CD4-positive, alpha-beta T cell treated with Interleukin-21 for 1 hour (primary cell): ENCODE measurements around the gene TMEM130.
"Not testable (repeated sequence)": the region's sequence is repeated elsewhere in the genome, so short reads cannot be mapped to it uniquely, and the experiment has no call there.

Experiments used
- DNase-seq: peaks from one replicate; pipeline ENCODE4 v3.0.0-alpha.2; 2020

Gene TMEM130

GRCh38 chr7:98875501-98875900 lies 5.7 kb upstream of the TMEM130 start:
- DNase-seq, result no peak

- no peak for DNase-seq
Measured at GRCh38 chr7:98874942-98875341, 5.1 kb upstream of the TMEM130 start.

DNA sequence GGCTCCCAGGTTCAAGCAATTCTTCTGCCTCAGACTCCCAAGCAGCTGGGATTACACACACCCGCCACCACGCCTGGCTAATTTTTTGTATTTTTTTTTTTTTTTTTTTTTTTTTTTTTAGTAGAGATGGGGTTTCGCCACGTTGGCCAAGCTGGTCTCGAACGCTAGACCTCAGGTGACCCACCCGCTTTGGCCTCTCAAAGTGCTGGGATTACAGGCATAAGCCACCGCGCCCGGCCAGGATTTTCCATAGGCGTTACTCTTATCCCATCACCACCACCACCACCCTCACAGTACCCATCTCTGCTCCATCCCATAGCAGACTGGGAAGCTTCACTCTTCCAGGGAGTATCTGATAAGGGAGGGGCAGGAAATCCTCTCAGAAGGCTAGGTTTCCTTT lies 3.8 kb upstream of the TMEM130 start:
- not testable (repeated sequence) for DNase-seq

DNA sequence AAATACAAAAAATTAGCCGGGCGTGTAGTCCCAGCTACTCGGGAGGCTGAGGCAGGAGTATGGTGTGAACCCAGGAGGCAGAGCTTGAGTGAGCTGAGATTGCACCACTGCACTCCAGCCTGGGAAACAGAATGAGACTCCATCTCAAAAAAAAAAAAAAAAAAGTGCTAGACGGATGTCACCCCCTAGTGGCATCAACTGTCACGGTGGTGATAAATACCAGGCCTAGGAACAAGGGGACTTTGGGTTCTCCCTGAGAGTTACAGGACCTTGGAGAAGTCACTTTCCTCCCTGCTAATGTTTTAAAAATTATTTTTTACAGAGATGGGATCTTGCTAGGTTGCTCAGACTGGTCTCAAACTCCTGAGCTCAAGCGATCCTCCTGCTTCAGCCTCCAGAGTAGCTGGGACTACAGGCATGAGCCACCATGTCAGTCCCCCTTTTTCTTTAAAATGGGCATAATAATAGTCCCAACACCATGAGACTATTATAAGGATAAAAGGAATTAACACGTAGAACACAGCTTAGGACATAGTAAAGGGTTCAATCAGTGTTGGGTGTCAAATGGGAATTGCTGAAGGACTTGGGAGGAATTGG lies 2.6 kb upstream of the TMEM130 start:
- peak; percentile 43 for DNase-seq

DNA sequence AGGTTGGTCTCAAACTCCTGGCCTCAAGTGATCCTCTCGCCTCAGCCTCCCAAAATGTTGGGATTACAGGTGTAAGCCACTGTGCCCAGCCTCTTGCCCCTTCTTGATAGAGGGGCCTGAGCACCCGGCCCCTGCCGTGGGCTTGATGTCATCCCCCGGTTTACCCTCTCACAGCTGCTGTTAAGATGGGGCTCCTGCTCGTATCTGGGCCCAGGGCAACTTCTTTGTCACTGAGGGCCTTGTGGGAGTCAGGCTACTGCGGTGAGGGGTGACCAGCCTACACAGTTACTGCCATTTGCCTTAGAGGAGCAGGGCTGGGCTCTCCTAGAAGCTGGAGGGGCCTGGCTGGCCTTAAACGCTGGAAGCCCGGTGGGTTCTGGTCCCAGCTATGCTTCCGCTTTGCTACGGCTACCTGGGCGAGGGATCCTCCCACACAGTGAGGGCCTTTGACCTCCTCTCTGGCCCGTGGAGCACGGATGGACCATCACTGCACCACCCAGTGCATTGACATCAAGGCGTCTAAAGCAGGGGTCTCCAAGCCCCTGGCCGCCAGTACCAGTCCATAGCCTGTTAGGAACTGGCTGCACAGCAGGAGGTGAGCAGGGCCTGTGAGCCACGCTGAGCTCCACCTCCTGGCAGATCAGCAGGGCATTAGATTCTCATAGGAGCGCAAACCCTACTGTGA lies 1.1 kb upstream of the TMEM130 start:
- no peak for DNase-seq

GRCh38 chr7:98870121-98870651 lies 372 bp upstream of the TMEM130 start:
- peak; percentile 49 for DNase-seq

DNA sequence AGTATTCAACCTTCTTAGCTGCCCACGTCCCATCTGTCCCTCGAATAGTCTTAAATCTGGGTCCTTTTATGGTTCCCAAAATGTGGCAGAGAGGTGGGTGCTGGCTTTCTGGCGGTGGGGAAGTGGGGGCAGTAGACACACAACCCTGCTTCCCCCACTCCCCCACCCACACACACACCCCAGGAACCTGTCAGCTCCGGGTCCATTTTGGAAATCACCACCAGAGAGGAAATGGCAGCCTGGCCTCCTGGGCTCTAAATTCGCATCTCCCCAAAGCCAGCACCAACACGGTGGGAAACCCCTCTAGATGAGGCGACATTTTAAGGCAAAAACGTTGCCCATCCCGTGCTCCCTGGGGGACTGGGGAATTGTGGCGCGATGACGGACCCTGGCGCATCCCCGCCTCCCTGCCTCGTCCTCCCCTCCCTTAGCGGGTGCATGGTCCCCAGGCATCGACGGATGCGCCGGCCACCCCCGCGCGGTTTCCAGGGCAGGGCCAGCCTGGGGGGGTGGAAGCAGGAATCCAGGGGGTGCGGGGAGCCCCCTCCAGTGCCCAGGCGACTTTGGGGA lies 702 bp downstream of the TMEM130 start:
- no peak for DNase-seq

- no peak for DNase-seq
Measured at GRCh38 chr7:98868450-98868849, 1.4 kb downstream of the TMEM130 start.

DNA sequence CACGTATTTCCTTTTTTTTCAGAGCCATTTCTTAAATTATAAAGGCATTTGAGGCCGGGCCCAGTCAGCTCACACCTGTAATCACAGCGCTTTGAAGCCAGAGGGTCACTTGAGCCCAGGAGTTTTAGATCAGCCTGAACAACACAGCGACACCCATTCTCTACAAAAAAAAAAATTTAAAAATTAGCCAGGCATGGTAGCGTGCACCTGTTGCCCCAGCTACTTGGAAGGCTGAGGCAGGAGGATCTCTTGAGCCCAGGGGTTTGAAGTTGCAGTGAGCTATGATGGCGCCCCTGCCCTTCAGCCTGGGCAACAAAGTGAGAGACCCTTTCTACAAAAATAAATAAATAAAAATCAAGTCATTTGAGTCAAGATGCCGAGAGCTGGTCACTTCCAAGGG lies 3.0 kb downstream of the TMEM130 start:
- no peak for DNase-seq

GRCh38 chr7:98866351-98866750 lies 3.5 kb downstream of the TMEM130 start:
- DNase-seq, result no peak

DNA sequence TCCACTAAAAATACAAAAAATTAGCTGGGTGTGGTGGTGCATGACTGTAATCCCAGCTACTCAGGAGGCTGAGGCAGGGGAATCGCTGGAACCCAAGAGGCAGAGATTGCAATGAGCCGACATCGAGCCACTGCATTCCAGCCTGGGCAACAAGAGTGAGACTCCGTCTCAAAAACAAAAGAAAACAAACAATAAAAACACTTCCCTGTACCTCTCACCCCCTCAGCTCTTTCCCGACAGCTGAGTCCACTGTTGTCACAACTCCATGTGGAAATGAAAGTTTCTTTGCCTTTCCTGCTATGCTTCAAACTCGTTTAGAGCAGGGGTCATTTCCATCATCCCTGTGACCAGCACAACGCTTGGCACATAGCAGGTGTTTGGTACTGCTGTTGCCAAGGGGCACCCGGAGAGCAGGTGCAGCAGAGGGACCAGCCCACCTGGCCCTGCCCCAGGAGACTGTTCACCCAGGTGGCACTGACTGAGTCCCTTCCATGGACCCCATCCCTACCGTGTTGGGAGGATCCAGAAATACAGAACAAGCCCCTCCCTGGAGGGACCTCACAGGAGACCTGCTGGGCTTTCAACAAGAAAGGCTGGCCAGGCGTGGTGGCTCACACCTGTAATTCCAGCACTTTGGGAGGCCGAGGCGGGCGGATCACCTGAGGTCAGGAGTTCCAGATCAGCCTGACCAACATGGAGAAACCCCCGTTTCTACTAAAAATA lies 4.9 kb downstream of the TMEM130 start:
- DNase-seq, result no peak

GRCh38 chr7:98863601-98864000 lies 6.2 kb downstream of the TMEM130 start:
- no peak for DNase-seq

GRCh38 chr7:98862716-98863420 lies 6.9 kb downstream of the TMEM130 start:
- no peak for DNase-seq

DNA sequence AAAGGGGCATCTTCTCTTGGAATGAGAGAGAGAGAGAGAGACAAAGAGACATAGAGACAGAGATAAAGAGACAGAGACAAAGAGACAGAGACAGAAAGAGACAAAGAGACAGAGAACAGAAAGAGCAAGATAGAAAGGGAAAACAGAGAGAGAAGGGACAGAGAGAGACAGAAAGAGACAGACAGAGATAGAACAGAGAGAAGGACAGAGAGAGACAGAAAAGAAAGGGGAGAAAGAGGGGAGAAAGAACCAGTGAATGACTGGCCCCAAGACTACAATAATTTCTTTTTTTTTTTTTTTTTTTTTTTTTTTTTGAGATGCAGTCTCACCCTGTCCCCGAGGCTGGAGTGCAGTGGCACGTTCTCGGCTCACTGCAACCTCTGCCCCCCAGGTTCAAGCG lies 7.6 kb downstream of the TMEM130 start:
- no peak for DNase-seq

DNA sequence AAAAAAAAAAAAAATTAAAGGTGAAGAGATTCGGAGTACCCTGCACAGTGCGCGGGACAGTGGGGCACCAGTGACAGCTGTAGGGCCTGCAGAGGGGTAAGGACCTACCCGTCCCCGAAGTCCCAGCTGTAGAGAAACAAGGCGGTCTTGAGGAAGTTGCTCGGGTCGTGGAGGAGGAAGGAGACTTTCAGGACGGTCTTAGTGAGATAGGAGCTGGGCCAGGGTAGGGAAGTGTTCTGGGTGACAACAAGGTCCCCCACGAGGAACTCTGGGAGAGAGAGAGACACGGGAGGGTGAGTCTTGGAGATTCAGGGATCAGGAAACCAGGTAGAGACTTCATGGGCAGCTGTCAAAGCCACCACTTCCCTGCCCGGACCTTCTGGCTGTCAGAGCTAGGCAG lies 9.7 kb downstream of the TMEM130 start:
- DNase-seq, result no peak

GRCh38 chr7:98855610-98856422 lies 14.0 kb downstream of the TMEM130 start:
- DNase-seq, result no peak

GRCh38 chr7:98852826-98853225 lies 17.0 kb downstream of the TMEM130 start:
- DNase-seq, result no peak

GRCh38 chr7:98848918-98849317 lies 20.9 kb downstream of the TMEM130 start:
- no peak for DNase-seq

DNA sequence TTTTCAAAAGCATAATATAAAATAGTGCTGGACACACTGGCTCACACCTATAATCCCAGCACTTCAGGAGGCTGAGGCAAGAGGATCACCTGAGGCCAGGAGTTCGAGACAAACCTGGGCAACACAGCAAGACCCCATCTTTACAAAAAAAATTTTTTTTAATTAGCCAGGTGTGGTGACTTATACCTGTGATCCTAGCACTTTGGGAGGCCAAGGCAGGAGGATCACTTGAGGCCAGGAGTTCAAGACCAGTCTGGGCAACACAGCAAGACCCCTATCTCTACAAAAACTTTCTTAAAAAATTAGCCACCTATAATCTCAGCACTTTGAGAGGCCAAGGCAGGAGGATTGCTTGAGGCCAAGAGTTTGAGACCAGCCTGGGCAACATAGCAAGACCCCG lies 27.3 kb downstream of the TMEM130 start:
- DNase-seq, result not testable (repeated sequence)

DNA sequence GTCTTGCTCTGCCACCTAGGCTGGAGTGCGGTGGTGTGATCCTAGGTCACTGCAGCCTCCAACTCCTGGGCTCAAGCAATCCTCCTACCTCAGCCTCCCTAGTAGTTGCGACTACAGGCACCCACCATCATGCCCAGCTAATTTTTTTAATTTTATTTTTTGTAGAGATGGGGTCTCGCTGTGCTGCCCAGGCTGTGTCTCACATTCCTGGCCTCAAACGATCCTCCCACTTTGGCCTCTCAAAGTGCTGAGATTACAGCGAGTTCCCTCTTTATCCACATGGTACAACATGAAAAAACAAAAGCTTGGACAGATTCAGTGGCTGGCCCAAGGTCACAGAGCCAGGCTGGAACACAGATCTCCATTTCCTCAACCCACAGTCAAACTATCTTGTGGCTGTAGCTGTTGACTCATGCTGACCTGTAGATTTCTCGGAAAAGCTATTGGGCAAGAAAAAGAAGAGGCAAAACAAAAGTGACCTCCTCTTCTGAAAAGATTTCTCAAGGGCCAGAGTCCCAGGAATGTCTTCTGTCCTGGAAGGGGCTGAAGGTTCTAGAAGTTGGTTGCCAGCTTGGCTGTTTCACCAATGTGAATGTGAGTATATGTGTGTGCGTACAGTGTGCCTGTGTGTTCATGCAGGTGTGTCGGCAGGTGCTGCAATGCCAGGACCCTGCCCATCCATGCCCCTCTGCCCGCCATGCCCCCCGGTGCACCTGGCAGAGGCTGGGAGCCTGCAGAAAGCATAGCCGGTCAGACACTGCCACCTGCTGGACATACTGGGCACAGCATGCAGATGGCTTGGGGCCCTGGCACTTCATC lies 28.4 kb downstream of the TMEM130 start:
- peak; percentile 54 for DNase-seq

DNA sequence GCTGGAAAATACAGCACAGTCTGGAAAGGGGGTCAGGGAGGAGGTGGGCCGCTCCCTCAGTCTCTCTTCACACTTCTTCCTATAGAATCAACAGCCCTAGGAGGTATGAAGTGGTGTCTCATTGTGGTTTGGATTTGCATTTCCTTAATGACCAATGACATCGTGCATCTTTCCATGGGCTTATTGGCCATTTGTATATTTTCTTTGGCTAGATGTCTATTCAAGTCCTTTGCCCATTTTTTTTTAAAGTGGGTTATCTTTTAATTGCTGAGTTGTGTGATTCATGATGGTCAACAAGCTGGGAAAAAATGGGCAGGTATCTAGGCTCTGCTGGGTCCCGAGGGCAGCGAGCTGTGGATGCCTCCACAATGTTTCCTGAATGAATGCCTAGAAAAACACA lies 29.1 kb downstream of the TMEM130 start:
- no peak for DNase-seq
